Measurements from ENCODE around the gene PACS2.

The PACS2 gene

DNA sequence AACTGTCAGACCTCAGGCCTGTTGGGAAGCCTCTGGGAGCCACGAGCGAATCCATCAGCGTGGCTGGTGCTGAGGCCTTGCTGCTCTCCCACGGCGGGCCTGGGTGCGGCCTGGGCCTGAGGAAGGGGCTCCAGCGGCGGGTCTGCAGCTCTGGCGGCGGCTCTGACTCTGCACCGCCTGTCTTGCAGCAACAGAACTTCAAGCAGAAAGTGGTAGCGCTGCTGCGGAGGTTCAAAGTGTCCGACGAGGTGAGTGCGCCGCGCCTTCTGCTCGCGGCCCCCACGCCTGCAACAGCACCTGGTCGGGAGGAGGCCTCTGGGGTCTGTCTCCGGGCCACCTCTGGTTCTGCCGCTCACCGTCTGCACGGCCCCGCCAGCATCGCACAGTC, 55.1 kb downstream of the PACS2 start:
- no peak for DNase-seq (ENCODE audit: low spot score)

DNA sequence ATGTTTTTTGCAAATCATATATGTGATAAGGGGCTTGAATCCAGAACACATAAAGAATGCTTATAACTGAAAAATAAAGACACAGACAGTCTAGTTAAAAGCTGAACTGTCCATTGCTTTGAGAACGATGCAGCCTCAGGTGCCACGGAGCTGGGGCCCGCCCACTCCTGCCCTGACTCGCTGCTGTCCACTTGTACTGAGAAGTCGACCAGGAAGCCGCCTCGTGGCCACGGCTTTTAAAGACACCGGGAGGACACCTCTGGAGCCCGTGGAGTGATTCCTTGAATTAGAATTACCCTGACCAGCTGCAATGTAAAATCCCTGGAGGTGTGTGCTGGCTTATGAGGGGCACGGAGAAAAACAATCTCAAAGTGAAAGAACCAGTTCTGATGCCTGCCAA, 59.8 kb downstream of the PACS2 start:
- no peak for DNase-seq (ENCODE audit: low spot score)

DNA sequence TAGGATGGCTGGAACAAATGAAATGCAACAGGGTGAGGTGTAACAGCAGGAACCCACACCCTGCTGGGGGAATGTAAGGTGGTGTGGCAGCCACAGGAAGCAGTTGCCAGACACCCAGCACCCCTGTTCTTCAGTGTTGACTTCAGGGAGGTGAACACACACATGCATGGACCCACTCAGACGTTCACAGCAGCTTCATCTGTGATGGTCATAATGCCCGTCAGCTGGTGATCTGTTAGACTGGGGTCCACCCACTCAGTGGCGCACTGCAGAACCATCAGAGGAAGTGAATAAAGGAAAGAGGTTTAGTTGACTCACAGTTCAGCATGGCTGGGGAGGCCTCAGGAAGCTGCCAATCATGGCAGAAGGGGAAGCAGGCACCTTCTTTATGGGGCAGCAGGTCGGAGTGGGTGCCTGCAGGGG, 61.1 kb downstream of the PACS2 start:
- DNase-seq (ENCODE audit: low spot score), result no peak

DNA sequence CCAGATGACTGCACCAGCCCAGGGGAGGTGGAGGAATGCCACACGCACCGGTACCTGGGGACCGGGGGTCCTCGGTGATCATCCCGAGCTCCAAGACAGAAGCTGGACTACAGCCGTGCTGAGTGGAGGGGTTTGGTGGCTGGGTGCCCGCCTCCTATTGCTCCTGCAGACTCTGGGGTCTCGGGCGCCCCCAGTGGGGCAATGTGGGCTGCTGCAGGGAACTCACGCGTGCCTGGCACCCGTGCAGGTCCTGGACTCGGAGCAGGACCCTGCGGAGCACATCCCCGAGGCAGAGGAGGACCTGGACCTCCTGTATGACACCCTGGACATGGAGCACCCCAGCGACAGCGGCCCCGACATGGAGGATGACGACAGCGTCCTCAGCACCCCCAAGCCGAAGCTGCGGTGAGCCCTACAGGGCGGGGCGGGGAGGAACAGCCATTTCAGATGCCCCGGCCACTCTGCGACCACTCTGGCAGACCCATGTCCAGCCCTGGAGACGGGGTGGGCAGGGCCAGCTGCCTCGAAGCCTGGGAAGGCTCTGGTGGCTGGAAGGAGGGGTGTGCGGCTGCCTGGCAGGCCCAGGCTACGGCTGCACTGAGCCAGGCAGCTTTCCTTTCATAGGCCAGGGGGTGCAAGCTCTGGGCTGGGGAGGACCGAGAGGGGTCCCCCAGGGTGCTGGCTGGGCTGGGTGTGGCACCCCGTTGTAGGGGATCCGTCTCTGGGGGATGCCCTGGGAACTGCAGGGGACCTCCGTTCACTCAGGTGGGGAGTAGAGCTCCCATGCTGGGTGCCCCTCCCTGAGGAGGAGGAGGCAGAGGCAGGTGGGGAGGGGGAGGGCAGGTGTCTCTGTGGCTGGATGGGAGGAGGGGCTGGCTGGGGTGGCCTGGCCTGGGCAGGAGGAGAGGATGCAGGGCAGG, 62.2 kb downstream of the PACS2 start:
- DNase-seq (ENCODE audit: low spot score), result no peak

DNA sequence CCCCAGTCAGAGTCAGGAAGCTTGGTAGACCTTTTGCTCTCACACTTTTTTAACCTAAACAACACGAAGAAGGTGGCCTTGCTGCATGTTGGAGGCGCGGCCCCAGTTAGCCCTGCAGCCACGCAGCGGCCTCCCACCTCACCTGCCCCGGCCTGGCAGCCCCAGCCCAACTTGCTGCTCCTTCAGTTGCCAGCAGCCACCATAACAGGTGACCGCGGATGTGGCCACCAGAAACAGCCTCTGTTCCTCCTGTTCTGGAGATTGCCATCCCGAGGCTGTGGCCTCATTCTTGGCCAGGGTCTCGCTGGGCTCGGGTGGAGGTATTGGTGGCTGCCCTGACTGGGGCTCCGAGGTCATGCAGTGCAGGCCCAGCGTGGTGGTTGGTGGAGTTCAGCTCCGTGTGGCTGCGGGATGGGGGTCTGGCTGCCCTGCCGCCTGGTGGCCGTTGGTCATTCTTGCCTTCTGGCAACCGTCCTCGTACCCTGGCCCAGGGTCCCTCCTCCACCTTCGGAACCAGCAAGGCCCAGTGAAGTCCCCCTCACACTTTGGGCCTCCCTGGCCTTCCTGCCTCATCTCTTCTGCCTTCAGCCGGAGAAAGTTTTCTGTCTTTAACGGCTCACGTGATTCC, 63.1 kb downstream of the PACS2 start:
- no peak for DNase-seq (ENCODE audit: low spot score)

DNA sequence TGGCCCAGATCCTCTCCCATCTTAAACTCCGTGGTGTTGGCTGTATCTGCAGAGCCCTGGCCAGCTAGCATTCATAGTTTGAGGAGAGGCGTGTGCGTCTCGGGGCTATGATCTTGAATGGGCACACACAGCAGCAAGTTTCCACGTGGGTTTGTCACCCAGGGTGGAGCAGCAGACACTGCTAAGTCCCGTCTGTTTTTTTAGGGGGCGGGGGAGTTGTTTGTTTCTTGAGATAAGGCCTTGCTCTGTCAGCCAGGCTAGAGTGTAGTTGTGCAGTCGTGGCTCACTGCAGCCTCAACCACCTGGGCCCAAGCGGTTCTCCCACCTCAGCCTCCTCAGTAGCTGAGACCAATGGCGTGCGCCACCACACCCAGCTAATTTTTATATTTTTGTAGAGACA, 63.7 kb downstream of the PACS2 start:
- DNase-seq (ENCODE audit: low spot score), result no peak

DNA sequence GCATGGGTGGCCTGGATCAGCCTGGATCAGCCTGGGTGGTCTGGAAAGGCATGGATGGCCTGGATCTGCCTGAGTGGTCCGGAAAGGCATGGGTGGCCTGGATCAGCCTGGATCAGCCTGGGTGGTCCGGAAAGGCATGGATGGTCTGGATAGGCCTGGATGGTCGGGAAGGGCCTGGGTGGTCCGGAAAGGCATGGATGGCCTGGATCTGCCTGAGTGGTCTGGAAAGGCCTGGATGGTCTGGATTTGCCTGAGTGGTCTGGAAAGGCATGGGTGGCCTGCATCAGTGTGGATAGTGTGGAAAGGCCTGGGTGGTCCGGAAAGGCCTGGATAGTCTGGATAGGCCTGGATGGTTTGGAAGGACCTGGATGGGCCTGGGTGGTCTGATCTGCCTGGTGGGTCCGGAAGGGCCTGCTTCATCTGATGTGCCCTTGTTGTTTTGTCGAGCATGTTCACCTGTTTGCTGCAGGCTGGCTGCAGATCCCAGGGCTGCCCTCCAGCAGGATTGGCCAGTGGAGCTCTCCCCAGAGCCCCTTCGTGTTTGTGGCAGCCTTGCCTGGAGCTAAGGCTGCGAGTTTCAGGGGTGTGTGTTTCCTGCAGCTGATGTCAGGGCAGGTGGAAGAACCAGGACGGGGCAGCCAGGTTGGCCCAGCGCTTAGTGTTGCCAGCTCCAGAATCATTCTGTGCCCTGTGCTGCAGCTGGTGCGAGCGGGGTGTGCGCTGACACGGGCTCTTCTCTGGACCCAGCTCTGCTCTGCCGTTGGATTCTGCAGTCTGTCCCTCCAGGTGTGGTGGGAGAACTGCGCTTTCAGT, 64.5 kb downstream of the PACS2 start:
- DNase-seq (ENCODE audit: low spot score), result no peak

DNA sequence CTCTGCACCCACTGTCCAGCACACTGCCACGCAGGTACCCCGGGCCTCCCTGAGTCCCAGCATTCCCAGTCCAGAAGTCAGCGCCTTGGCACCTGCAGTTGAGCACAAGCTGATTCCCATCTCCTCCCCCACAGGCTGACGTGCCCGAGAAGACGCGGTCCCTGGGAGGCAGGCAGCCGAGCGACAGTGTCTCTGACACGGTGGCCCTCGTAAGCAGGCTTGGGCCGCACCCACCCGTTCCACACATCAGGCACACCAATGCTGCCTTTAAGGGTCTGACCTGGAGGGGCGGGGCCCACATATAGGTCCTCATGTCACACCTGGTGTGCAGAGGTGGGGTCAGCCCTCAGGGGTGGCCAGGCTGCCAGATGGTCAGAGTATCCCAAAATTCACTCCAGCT, 65.4 kb downstream of the PACS2 start:
- no peak for DNase-seq (ENCODE audit: low spot score)

DNA sequence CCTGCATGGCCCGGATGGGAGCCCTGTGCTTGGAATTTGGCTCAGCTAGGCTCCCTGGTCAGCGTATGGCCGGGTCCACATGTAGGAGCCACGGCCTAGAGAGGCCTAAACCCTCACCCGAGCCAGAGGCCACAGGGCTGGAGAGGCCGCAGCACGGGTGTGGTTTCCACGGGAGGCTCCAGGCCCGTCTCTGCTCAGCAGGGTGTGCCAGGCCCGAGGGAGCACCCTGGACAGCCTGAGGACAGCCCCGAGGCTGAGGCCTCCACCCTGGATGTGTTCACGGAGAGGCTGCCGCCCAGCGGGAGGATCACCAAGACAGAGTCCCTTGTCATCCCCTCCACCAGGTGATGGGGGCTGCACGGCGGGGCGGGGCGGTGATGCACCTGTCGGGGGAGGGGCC, 66.2 kb downstream of the PACS2 start:
- no peak for DNase-seq (ENCODE audit: low spot score)

DNA sequence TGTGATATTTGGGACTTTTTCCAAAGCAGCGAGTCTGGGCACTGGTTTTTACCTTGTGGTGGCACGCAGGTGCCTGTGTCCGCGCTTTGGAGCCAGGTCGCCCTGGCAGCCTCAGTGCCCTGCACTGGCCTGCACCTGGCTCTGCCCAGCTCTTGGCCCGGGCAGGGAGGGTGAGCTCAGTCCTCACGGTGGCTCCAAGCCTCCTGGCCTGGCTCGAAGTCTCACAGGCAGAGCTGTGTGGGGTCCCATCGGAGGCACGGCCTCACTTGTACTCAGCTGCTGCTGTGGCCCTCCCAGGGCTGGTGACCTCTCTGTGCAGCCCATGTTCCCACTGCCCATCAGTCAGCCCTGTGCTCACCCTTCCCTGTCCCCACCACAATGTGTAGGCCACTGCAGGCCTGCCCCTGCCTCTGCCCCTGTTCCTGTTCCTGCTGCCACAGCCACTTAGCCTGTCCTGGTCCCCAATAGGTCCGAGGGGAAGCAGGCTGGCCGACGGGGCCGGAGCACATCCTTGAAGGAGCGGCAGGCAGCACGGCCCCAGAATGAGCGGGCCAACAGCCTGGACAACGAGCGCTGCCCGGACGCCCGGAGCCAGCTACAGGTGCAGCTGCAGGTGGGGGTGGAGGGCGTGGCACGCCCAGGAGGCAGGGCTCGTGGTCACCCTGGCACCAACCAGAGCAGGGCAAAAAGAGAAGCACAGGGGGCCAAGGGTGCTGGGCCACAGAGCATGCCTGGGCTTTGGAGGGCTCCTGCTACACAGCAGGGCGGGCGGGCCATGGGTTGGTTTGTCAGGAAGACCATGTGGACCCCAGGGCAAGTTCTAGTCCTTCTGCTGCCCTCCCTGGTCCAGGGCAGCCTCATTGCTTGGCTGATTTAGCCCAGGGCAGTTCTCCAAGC, 67.1 kb downstream of the PACS2 start:
- no peak for DNase-seq (ENCODE audit: low spot score)

DNA sequence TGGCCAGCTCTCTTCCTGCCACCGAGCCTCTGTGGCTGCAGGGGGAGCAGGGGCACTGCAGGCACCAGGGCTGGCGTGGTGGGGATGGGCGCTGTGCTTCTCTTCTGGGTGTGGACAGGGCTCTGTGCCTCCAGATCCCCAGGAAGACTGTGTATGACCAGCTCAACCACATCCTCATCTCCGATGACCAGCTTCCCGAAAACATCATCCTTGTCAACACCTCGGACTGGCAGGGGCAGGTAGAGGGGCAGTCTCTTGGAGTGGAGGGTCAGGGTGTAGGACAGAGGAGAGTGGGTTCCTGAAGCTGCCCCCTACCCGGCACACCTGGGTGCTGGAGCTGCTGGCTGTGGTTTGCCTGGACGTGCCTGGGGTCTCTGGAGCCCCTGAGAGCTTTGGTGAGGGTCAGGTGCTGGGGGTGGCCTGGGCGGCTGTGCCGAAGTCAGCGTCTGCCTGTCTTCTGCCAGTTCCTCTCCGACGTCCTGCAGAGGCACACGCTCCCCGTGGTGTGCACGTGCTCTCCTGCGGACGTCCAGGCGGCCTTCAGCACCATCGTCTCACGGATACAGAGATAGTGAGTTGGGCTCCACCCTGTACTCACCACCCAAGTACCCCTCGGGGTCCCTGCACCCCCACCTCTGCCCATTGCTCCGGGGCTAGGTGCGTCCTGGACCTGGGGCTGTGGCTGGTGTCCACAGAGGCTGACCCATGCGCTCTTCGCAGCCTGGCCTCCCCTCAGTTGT, 68.0 kb downstream of the PACS2 start:
- DNase-seq (ENCODE audit: low spot score), result no peak

DNA sequence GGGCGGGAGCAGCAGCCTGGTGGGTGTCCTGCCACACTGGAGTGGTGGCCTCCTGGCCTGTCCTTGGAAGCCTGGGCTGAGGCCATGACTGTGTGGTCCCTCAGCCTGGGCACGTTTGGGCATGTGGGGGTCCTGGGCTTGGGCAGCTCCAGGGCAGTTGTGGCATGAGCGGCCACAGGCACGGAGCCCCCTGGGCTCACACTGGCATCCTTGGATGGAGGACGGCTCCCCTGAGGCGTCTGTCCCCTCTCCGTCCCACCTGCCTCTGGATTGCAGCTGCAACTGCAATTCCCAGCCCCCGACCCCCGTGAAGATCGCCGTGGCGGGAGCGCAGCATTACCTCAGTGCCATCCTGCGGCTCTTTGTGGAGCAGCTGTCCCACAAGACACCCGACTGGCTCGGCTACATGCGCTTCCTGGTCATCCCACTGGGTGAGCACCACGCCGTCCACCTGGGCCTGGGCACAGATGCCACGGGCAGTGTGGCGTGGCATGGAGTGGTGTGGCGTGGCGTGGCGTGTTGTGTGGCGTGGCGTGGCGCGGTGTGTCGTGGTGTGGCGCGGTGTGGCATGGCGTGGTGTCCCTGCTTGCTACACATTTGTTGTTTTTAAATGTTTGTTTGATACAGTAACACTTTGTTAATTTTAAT, 68.7 kb downstream of the PACS2 start:
- no peak for DNase-seq (ENCODE audit: low spot score)

DNA sequence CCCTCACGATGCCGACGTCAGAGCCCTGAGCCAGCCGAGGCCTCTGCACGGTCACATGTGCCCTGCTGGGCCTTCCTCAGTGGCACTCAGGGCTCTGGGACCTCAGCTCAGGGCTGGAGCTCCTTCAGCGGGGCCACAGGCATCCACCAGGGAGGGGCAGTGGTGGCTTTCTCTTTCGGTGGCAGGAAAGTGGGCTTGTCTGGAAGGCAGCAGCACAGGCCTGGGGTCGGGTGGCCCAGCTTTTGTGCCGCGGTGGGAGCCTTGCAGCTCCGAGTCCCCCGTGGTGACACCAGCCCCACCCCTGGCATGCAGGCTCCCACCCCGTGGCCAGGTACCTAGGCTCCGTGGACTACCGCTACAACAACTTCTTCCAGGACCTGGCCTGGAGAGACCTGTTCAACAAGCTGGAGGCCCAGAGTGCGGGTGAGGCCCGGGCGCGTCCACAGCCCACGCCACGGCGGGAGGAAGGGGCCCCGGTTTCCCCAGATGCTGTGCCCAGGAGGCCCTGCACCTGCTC, 69.6 kb downstream of the PACS2 start:
- DNase-seq (ENCODE audit: low spot score), result no peak

DNA sequence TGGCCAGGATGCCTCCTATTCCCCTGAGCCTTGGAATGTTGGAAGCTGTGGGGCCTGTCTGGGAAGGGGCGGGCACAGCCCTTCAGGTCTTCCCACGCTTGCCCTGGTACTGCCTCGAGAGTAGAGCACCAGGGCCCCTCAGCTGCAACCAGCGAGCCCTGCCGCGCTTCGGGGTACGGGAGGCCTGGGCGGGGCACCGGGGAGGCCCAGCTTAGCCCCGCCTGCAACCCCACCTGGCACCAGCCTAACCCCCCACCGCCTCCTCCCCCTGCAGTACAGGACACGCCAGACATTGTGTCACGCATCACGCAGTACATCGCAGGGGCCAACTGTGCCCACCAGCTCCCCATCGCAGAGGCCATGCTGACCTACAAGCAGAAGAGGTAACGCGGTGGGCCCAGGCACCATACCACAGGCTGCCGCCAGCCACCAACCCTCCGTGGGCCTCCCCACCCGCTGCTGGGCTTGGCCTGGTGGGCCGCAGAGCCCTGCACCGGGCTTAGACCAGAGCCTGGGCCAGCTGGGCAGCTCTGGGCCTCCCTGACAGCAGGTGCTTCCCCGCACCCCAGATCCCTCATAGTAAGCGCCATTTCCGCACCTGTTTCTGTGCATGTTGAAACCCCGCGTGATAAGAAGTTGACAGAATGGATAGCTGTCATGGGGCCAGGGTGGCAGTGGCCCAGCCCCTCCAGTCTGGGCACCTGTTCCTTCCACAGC, 70.2 kb downstream of the PACS2 start:
- DNase-seq (ENCODE audit: low spot score), result no peak

DNA sequence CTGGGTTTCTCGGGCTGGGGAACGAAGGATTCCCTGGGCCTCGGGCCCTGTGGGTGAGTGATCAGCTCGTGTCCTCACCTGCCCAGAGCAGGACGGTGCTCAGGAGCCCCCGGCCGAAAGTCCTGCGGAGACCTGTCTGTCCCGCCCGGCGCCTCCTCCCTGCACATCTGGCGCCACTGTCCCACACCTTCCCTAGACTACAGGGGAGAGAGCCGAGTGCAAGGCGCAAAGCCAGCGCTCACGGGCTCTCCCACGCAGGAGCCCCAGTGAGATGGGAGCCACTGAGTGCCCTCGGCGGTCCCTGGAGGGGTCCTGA, 70.7 kb downstream of the PACS2 start:
- DNase-seq (ENCODE audit: low spot score), result no peak

DNA sequence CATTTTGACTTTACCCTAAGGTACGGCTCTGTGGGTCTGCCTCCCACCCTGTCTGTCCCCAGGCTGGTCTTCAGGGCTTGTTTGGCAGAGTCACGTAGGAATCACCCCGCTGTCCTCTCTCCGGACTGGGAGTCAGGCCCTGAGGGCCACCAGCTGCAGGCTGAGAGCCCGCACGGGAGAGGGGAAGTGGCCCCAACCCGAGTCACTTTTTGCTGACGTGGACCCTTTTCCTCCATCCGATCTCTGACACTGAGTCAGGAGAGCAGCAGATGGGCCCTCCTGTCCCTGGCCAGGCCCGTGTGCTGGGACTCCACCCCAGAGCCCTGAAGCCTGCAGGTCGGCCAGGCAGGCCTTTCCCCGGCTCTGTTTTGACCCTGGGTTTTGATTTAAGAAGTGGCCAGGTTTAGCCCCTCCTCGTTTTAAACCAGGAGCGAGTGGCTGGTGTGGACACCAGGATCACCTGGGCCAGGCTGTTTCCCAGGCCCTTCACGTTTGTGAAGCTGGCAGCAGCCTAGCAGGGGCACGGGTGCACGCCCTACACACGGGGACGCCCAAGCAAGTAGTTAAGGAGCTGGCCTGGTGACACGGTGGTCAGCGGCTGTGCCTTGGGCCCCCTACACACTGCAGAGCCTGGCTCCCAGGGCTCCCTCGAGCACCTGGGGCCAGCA, 71.3 kb downstream of the PACS2 start:
- DNase-seq (ENCODE audit: low spot score), result no peak

DNA sequence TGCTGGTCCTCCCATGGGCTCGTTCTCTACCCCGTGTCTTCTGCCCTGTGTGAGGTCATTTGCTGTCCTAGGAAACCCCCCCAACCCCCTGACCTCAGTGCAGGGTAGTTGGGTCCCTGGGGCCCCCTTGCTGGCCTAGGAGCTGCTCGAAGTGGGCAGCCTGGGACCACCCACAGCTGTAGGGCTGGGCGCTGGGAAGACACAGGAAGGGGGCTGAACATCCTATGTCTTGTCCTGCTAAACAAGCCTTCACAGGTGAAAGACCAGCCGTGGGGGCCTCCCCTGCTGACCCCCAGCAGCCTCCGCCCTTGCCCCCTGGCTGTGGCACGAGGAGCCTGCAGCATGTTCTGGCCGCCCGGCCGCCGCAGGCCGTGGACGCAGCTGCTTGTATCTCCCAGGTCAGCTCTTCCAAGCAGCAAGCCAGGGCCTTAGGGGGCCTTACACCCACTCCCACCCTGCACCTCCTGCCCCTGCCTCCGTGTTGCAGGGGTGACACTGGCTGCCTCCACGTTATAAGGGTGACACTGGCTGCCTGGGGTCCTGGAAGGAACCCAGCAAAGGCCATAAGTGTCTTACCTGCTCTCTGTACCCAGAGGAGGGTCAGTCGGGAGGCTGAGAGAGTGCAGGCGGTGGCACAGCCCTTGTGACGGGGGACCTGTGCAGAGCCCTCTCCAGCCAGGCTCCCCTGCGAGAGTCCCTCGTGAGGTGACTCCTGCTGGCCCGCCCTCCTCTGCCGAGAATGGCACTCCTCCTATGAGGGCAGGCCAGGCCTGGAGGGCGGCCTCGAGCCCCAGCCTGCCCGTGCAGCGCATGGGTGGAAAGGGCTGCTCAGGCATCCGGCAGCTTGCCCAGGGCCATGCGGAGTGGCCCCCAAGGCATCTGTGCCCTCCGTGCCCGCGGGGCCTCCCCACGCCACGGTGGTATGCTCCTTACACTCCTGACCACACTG, 72.3 kb downstream of the PACS2 start:
- no peak for DNase-seq (ENCODE audit: low spot score)

DNA sequence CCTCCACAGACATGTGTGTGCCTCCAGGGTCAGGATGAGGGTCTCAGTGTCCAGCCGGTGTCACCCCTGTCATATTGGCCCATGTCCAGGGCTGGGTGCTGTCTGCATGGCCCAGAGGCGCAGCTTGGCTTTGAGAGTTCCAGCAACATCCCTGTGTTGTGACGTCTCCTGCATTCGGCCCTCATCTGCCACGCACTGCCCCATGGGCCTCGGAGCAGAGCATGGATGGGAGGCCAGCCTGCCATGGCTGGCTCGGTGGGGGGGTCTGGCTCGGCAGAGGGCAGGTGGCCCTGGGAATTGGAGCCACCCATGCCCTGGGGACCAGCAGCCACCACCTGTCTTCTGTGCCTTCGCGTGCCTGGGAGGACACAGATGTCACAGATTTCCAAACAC, 73.0 kb downstream of the PACS2 start:
- DNase-seq (ENCODE audit: low spot score), result no peak

All from pons (tissue), 1 donor.